ENCODE measurements around the gene TLE1.

DNA sequence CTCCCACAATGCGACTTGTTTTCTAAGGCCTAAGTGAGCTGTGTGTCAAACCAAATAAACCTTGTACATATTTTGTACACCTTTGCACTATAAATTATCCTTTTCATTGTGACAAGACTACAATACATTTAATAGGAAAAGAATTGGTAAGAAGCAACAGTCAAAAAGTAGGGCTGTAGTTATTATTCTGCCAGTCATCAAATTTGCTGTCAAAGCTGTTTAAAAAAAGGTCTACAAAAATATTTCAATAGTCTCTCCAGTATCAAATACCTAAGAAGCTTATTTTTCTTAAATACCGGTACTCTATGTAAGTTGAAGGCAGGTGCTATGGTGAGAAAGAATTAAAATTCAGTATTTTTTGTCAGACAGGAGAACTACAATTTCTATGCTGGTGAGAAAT, 40.5 kb downstream of the TLE1 start:
- TF ChIP-seq POLR2A (IDR thresholded peaks at IDR 0.05; ENCODE audit: low read length) = no peak
- TF ChIP-seq GATA1 (IDR thresholded peaks at IDR 0.05; ENCODE audit: low read depth, low read length) = no peak

Measured in erythroblast (primary cell).